ENCODE data around the gene ZBTB9. TPM values are rescaled to one million over a fixed set of nuclear protein-coding genes. Genes with fewer than 3 reads are reported as not detected.

ZBTB9 gene
- total RNA-seq, 4 donors from 2014 or later: 2.8 to 4.8 (median 3.3) TPM

DNA sequence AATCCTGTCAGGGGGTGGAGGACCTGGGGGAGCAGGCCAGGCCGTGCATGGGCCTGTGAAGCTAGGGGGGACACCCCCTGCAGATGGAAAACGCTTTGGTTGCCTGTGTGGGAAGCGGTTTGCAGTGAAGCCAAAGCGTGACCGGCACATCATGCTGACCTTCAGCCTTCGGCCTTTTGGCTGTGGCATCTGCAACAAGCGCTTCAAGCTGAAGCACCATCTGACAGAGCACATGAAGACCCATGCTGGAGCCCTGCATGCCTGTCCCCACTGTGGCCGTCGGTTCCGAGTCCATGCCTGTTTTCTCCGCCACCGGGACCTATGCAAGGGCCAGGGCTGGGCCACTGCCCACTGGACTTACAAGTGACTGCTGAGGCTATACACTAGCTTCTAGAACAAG lies 1.8 kb downstream of the ZBTB9 start:
- Histone ChIP-seq H3K27me3 (no peaks in the 10 kb centered on the region), H3K36me3 (peaks cover 0 to 25% (median 0%) of the 10 kb centered on the region in 3 donors), H3K4me3 (no peak overlapping the region), H3K27ac (no peak overlapping the region), H3K9me3 (no peaks in the 10 kb centered on the region), H3K4me1 (peaks cover 13 to 32% (median 14%) of the 10 kb centered on the region in 3 donors)
- no peak for DNase-seq
- no peak for TF ChIP-seq POLR2A (IDR thresholded peaks at IDR 0.05)
- TF ChIP-seq, protein P1, sequence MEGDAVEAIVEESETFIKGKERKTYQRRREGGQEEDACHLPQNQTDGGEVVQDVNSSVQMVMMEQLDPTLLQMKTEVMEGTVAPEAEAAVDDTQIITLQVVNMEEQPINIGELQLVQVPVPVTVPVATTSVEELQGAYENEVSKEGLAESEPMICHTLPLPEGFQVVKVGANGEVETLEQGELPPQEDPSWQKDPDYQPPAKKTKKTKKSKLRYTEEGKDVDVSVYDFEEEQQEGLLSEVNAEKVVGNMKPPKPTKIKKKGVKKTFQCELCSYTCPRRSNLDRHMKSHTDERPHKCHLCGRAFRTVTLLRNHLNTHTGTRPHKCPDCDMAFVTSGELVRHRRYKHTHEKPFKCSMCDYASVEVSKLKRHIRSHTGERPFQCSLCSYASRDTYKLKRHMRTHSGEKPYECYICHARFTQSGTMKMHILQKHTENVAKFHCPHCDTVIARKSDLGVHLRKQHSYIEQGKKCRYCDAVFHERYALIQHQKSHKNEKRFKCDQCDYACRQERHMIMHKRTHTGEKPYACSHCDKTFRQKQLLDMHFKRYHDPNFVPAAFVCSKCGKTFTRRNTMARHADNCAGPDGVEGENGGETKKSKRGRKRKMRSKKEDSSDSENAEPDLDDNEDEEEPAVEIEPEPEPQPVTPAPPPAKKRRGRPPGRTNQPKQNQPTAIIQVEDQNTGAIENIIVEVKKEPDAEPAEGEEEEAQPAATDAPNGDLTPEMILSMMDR (IDR thresholded peaks at IDR 0.05): no peak
- intact Hi-C loops (cut with DNase I): no loop called here
- WGBS, 2 donors: 93 to 98% methylated on average over 6 to 9 of the region's 12 CpGs

DNA sequence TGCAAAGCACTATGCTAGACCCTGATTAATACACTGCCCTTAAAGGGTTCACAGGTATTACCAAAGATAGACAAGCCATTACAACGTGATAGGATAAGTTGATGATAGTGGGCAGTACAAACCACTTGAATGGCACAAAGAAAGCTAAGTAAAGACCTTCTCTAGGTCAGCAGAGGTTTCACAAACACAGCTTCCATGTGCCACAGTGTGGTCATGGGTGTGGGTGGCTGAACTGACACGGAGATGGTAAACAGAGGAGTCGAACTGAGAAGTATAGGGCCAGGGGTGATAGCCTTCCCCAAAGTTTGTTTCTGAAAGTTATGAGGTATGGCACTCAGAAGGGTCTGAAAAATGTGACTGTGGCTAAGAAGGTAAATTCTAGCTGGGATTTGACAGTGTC lies 4.3 kb downstream of the ZBTB9 start:
- intact Hi-C loops (cut with DNase I): no loop called here
- 63 to 68% methylated on average over 3 of the region's 3 CpGs for WGBS, 2 donors
- H3K4me1 ChIP-seq: peaks cover 6 to 21% (median 7%) of the 10 kb centered on the region in 3 donors
- no peak overlapping the region for H3K27ac ChIP-seq
- H3K36me3 ChIP-seq: peaks cover 0 to 25% (median 0%) of the 10 kb centered on the region in 3 donors
- no peaks in the 10 kb centered on the region for H3K27me3 ChIP-seq
- no peak for TF ChIP-seq POLR2A (IDR thresholded peaks at IDR 0.05)
- TF ChIP-seq, protein P1 (IDR thresholded peaks at IDR 0.05): no peak
- H3K9me3 ChIP-seq: no peaks in the 10 kb centered on the region
- H3K4me3 ChIP-seq: no peak overlapping the region
- no peak for DNase-seq

DNA sequence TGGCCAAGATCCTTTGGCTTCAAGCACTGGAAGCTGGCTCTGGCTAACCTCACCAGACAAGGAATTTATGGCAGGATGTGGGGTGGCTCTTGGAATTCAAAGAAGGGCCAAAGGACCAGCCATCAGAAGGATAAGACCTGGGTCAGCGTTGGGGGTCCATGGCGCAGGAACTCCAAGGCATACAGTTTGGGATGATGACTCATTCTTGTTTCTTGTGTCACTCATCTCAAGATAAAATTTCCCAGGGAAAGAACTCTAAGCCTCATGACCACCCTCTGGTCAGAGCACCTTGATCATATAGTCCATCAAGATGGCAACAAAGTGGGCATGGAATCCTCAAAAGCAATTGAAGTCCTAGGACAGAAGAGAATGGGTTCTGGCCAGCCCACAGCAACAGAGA lies 4.8 kb downstream of the ZBTB9 start:
- WGBS, 2 donors: 86% methylated on average over 2 of the region's 2 CpGs
- DNase-seq: no peak
- H3K4me3 ChIP-seq: no peak overlapping the region
- TF ChIP-seq, protein P1 (IDR thresholded peaks at IDR 0.05): no peak
- TF ChIP-seq POLR2A (IDR thresholded peaks at IDR 0.05): no peak
- peaks cover 0 to 25% (median 0%) of the 10 kb centered on the region in 3 donors for H3K36me3 ChIP-seq
- peaks cover 5 to 16% (median 7%) of the 10 kb centered on the region in 3 donors for H3K4me1 ChIP-seq
- H3K27me3 ChIP-seq: no peaks in the 10 kb centered on the region
- no peak overlapping the region for H3K27ac ChIP-seq
- intact Hi-C loops (cut with DNase I): no loop called here
- no peaks in the 10 kb centered on the region for H3K9me3 ChIP-seq

DNA sequence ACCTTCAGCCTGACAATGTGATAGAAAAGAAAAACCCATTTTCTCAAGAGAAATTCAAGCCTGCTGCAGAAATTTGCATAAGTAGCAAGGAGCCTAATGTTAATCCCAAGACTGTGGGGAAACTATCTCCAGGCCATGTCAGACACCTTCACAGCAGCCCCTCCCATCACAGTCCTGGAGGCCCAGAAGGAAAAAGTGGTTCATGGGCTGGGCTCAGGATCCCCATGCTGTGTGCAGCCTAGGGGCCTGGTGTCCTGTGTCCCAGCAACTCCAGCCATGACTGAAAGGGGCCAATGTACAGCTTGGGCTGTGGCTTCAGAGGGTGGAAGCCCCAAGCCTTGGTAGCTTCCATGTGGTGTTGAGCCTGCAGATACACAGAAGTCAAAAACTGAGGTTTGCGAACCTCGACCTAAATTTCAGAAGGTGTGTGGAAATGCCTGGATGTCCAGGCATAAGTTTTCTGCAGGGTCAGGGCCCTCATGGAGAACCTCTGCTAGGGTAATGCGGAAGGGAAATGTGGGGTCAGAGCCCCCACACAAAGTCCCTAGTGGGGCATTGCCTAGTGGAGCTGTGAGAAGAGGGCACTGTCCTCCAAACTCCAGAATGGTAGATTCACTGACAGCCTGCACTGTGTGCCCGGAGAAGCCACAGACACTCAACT lies 11.8 kb downstream of the ZBTB9 start:
- TF ChIP-seq, protein P1 (IDR thresholded peaks at IDR 0.05): no peak
- TF ChIP-seq POLR2A (IDR thresholded peaks at IDR 0.05): no peak
- no peaks in the 10 kb centered on the region for H3K27me3 ChIP-seq
- no peaks in the 10 kb centered on the region for H3K36me3 ChIP-seq
- H3K4me1 ChIP-seq: no peaks in the 10 kb centered on the region
- no peak overlapping the region for H3K4me3 ChIP-seq
- no peak for DNase-seq
- no peak overlapping the region for H3K27ac ChIP-seq
- 82 to 100% methylated on average over 1 to 4 of the region's 4 CpGs for WGBS, 2 donors
- intact Hi-C loops (cut with DNase I): no loop called here
- no peaks in the 10 kb centered on the region for H3K9me3 ChIP-seq

DNA sequence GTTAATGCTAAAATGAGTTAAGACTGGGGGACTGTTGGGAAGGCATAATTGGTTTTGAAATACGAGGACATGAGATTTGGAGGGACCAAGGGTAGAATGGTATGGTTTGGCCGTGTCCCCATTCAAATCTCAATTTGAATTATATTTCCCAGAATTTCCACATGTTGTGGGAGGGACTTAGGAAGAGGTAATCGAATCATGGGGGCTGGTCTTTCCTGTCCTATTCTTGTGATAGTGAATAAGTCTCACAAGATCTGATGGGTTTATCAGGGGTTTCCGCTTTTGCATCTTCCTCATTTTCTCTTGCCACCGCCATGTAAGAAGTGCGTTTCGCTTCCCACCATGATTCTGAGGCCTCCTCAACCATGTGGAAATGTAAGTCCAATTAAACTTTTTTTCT lies 12.7 kb downstream of the ZBTB9 start:
- DNase-seq: no peak
- Histone ChIP-seq H3K4me1 (no peaks in the 10 kb centered on the region), H3K27me3 (no peaks in the 10 kb centered on the region), H3K27ac (no peak overlapping the region), H3K9me3 (no peaks in the 10 kb centered on the region), H3K36me3 (no peaks in the 10 kb centered on the region), H3K4me3 (no peak overlapping the region)
- intact Hi-C loops (cut with DNase I): no loop called here
- TF ChIP-seq, protein P1 (IDR thresholded peaks at IDR 0.05): no peak
- TF ChIP-seq POLR2A (IDR thresholded peaks at IDR 0.05): no peak
- WGBS, 2 donors: 68 to 69% methylated on average over 7 of the region's 7 CpGs
